Measurements from ENCODE around the gene MBOAT1.

MBOAT1 gene

DNA sequence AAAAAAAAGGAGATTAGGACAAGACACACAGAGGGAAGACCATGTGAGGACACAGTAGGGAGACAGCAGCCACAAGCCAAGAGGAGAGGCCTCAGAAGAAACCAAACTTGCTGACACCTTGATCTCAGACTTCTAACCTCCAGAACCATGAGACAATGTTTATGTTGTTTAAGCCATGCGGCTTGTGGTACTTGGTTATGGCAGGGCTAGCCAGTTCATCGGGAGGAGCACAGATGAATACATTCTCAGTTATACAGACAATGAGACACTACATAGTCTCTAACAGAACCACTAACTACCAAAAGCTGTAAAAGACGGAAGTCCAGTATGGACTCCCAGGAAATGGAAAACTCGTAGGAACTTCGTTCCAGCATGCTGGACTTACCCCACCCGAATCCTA is 116.8 kb downstream of the MBOAT1 start:
- no peak for DNase-seq

DNA sequence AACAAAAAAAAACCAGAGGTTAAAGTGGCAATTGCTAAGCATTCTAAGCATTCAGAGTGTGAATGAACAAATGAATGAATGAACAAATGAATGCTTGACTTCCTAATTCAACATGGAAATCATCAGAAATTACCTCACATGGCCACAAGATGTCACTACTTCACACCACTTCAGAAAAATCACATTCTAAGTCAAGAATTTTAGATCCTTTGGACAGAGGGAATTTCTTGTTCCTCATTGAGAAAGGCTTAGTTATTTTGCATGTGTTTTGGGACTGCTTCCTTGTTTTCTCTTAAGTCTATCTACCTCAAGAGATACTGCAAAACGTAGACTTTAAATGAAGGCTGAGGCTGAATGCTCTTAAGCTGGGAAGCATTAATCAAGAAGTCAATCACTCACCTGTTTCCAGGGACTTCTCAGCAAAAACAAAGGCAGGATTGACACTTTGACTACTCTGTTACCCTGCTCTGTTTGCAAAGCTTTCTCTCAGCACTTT is 120.2 kb downstream of the MBOAT1 start:
- DNase-seq, result peak; percentile 20 to 58

DNA sequence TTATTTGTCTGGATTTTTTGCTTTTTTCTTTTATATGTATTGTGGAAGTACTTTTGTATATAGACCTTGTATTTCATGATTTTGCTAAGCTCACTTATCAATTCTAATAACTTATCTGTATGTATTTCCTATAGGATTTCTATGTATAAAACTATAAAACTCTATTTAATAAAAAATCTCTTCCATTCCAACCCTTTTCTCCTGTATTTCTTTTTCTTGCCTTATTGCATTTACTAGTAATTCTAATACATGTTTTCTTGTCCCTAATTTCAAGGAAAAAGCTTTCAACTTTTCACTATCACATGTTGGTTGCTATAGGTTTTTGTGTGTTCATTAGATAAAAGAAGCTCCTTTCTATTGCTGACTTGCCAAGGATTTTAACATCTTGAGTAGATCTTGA is 125.3 kb downstream of the MBOAT1 start:
- no peak for DNase-seq

DNA sequence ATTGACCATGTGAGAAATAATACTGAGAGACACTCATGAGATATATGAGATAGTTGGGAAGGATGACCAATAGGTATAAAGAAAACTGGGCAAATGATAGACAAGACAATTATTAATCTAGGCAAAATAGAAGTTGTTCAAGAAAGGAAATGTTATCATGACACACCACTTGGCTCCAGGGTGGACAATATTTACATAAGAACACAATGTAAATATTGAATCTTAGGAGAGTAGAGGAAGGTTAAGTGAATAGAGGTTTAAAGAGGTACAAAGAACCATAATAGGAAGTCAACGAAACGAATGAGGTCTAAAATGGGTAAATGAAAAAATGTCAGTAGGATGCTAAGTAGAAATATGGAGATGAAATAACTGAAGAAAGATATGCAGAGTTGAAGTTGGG is 126.5 kb downstream of the MBOAT1 start:
- DNase-seq, result no peak

DNA sequence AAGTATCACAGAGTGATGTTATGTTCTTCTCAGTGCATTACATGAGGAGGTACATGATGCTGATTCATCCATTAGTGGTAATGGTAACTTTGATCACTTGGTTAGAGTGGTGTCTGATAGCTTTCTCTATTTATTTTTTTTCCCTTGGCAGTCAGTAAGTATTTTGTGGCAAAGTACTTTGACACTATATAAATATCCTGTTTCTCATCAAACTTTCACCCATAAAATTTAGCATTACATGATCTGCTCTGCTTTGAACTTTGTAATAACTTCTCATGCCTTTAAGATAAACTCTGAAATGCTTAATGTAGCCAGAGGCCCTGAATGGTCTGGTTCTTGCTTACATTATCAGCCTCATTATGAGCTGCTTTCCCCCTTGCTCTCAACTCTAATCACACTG is 127.9 kb downstream of the MBOAT1 start:
- no peak for DNase-seq

DNA sequence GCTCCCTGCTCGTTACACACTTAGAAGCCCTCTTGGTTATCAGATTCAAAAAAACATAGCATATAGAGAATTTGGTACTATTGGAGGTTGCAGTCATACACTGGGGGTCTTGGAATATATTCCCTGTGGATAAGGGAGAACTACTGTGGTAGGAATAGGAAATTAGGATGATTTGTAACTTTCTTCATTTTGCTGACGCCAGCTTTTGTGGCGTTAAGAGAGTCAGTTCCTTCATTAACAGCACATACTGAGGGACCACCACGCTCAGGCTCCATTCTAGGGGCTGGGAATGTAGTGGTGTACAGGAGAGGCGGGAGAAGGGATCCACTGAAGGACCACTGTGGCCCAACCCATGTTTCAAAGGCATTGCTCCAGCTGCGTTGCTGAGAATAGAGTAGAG is 140.3 kb downstream of the MBOAT1 start:
- no peak for DNase-seq

DNA sequence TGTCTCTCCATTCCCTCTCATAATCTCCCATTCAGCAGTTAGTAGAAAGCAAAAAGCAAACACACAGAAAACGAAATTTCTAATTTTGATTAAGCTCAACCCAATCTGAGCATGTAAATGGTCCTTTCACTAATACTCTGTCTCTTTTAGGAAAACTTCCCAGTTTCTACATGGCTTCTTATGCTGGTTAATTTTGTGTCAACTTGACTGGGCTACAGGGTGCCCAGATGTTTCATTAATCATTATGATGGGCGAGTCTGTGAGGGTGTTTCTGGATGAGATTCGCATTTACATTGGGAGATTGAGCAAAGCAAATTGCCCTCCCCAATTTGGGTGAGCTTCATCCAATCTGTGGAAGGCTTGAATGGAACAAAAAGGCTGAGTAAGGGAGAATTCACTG is 142.2 kb downstream of the MBOAT1 start:
- DNase-seq, result no peak

DNA sequence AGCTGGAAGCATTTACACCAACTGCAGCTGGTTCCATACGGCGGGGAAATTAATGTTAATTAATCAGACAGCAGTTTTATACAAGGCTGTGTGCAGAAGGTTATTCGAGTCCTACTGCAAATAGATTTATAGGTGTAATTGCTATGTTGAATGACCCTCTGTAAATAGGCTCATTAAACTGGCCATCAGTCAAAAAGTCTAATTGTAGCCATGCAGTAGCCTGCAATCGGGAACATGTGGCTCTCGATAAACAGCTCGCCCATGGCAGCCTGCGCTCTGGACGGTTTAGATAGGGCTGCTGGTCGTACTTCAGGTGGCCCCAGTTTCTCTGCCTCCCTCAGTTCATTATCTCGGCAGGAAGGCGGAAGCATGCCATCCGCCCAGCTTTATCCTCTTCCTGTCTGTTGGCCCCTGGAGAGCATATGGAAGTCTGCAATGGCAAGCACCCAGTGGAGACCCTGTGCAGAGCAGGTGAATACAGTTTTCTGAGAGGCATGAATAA is 143.2 kb downstream of the MBOAT1 start:
- DNase-seq, result no peak

DNA sequence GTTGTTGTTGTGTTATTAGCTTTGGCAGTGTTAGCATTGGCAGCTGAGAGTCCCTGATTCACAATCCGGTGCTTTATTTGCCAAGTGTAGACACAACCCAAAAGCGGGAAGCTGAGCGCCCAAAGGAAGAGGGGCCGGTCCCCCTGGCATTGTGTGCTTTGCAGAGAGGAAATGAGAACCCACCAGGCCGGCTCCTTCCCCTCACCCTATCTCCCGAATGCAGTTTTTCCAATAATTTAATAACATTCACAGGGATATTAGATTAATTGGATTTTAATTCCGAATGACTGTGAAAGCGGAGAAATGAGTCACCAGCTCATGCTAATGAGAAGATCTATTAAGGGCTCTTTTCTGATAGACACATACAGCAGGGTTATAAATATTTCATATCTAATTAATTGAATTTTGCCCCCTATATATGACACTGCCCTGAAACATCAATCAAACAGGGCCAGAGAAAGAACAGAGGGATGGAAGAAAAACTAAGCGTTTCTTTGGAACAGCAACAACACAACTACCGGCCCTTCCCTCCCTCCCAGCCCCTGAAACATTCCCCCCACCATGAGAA is 143.8 kb downstream of the MBOAT1 start:
- no peak for DNase-seq

DNA sequence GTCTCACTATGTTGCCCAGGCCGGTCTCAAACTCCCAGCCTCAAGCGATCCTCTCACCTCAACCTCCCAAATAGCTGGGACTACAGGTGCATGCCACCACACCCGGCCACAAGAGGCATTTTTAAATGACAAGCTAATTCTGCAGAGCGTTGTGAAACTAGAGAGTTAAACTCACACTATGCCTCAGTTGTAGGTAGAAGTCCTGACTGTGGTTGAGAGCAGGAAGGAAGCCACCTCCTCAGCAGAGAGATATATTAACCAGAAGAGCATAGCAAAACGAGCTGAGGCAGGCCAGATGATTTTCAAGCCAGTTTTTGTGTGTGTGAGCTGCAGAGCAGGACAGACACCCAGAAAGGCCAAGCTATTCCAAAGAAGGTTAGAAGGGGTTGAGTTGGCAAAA is 150.3 kb downstream of the MBOAT1 start:
- DNase-seq, result no peak

DNA sequence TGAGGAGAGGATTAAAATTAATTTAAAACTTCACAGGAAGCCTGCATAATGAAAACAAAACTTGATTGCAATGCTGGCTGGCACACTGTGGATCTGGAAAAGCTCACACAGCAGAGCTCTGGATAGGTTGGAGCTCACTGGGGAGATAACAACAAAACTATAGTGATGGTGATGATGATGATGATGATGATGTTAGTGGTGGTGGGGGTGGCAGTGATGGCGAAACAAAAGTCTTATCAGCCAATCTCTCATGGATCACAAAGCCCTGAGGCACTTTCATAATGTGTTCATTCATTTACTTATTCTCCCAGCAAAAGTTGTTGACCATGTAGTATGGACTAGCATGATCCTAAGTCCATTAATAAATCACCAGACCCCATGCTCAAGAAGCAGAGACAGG is 152.0 kb downstream of the MBOAT1 start:
- no peak for DNase-seq

DNA sequence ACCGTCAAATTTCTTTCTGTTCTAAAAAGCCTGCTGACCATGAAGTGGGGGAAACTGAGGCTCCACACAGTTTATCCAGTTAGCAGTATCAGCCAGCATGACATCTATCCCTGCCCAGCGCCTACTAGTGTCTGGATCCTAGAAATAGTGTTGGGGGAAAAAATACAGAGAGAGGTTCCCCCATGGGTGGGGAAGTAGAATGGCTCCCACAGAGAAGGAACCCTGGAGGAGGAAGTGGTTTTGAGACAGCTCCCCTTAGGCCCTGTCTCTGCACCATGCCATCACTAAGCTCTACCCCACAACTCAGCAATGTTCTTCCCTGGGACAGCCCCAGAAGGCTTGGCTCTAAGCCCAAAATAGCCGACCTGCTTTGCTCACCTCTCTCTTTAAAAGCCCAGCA is 153.4 kb downstream of the MBOAT1 start:
- no peak for DNase-seq

DNA sequence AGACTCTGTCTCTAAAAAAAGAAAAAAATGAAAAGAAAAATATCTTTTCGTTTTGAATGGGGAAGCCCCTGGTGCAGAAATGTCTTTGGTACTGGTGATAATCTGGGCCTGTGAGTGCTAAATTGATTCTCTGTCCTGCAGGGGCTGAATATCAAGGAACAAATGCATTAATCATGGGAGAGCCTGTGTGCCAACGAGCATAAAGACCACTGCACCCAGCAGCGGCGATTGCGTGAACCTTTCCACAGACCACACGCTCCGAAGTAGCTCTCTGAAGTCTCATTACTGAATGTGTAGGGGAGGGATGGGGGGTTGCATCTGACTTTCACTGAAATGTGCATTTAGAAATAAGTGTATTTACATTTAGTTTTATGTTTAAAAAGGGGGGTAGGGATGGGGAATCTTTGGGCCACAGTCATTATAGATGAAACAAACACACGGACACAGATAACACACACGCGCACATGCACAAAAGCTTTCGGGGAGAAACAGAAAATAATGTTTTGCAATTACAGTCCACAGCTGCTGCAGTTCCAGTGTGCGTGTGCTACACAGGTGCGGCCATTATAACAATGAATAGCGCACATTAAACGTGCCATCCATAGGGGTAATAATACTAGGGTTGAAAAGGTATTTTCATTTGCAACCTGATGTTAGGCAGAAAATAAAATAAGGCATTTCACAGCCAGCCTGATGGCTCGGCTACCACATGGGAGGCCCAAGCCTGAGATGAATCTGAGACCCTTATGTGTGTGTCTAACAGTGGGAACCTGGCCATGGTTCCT is 154.0 kb downstream of the MBOAT1 start:
- no peak for DNase-seq

DNA sequence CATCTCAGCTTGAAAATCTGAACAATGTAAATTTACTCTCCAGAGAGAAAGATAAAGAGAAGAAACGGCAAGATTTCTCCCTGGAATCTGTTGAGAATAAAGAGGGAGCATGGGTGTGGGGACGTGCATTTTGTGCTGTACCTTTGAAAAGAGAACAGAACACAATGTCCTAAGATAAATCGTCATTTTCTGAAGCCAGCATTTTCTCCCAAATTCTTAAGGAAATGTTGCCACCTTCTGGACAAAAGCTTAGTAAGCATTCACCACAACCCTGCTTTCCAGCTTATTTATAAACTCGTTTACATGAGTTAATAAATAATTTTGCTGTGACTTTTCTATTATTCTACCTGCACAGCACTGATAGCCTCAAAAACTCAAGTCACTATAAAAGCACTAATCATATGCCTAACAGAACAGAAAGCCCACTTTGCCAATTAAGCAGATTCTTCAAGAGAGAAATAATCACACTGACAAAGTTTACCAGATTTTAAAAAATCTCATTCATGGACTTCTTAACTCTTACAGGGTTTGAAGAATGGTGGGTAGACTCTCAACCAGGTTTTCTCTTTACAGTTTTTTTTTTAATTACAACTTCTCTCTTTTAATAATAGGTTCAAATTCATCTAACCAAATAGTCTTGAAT is 155.8 kb downstream of the MBOAT1 start:
- DNase-seq, result peak; percentile 34 to 66

DNA sequence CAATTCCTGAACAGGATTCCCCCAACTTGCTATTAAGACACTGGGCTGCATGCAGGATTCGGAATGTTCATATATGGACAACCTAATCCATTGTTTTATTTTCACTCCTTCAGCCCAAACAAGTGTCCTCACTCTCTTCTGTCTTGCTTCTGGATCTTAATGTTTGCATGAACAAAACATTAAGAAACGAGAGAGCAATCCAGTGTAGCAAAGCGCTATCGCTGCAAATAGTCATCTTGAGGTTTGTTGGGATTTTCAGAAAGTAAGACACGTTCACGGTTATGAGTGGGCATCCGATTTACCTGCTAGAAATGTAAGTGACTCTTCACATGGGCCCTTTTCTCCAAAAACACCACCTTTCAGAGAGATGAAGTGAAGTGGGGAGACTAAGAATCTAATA is 156.4 kb downstream of the MBOAT1 start:
- no peak for DNase-seq
